Immature natural killer cell (primary cell): Measurements from ENCODE around the gene TANGO6. TPM values are rescaled to one million over a fixed set of nuclear protein-coding genes. Genes with fewer than 3 reads are reported as not detected.

Experiments
- DNase-seq, 3 donors: peaks; one replicate each; pipeline ENCODE4 v3.0.0; 2022; ENCODE audit warnings: mixed read lengths in 1 of 3
- H3K27ac Mint-ChIP-seq, 6 donors: one replicate each; pipeline ENCODE4 v1.8.0; 2020; ENCODE audit warnings: mixed read lengths in 6 of 6, mild to moderate bottlenecking in 5 of 6, inconsistent platforms in 4 of 6, moderate library complexity in 3 of 6
- H3K27me3 Mint-ChIP-seq, 3 donors: one replicate each; pipeline ENCODE4 v1.8.0; 2020 to 2021; ENCODE audit warnings: low read depth in 3 of 3, mild to moderate bottlenecking in 3 of 3, mixed read lengths in 3 of 3, moderate library complexity in 3 of 3, inconsistent platforms in 1 of 3
- H3K36me3 Mint-ChIP-seq, 3 donors: one replicate each; pipeline ENCODE4 v1.8.0; 2020; ENCODE audit warnings: mixed read lengths in 3 of 3, inconsistent platforms in 2 of 3, mild to moderate bottlenecking in 2 of 3
- H3K4me1 Mint-ChIP-seq, 2 donors: one replicate each; pipeline ENCODE4 v1.8.0; 2020; ENCODE audit warnings: inconsistent platforms in 2 of 2, mild to moderate bottlenecking in 2 of 2, mixed read lengths in 2 of 2, moderate library complexity in 1 of 2
- H3K4me3 Mint-ChIP-seq, 5 donors: one replicate each; pipeline ENCODE4 v1.8.0; 2020; ENCODE audit warnings: mild to moderate bottlenecking in 5 of 5, mixed read lengths in 5 of 5, inconsistent platforms in 3 of 5, moderate library complexity in 3 of 5
- H3K9me3 Mint-ChIP-seq, 6 donors: one replicate each; pipeline ENCODE4 v1.8.0; 2020; ENCODE audit warnings: mild to moderate bottlenecking in 6 of 6, mixed read lengths in 6 of 6, inconsistent platforms in 4 of 6, moderate library complexity in 3 of 6
- polyA plus RNA-seq, 3 donors: library from polyadenylated mRNA; unstranded; fragments of 300-500 nt; fragmentation: Illumina TruSeq; gene quantifications; one replicate each; pipeline ENCODE4 v1.2.3, GENCODE V29; 2021

The TANGO6 gene
- polyA plus RNA-seq, 3 donors from 2014 or later = 8.2 to 16.9 (median 11.5) TPM

DNA sequence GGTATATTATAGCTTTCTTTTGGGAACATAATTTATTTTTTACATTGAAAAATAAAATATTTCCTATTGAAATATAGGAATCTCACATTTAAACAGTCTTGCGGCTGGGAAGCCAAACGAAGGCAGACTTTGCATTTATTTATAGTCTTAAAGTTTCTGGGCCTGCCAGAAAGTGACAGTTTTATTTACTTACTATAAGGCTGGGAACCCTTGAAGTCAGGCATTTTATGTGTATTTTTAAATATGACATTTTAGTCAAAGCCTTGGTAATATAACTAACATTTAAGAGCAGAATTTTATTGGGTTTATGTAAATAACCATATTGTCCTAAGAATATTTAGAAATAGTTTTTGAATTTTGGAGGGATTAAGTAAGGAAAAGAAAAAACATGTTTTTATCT, 97.5 kb downstream of the TANGO6 start:
- Mint-ChIP-seq H3K27me3 (peaks cover 0 to 2% (median 1%) of the 10 kb centered on the region in 3 donors), H3K9me3 (no peaks in the 10 kb centered on the region), H3K36me3 (peaks cover 25 to 48% (median 32%) of the 10 kb centered on the region in 3 donors), H3K4me1 (no peaks in the 10 kb centered on the region), H3K4me3 (no peak overlapping the region), H3K27ac (no peak overlapping the region)
- DNase-seq = no peak

DNA sequence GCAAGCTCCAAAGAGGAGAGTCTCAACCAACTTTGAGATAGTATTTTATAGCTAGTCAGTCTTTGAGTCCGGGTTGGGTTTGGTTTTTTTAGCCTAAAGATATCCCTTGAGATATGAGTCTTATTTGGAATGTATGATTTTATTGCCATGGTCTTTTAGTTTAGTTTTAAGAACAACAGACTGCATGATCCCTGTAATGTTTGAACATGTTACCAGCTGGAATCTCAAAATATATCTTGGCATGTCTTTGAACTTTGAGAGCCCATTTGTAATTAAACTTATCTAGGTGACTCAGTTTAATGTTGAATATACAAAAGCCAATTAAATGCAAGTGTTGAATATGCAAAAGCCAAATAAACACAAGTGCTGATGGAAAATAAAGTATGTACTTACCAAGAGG, 100.6 kb downstream of the TANGO6 start:
- peaks cover 15 to 42% (median 26%) of the 10 kb centered on the region in 3 donors for H3K36me3 Mint-ChIP-seq
- no peak overlapping the region for H3K4me3 Mint-ChIP-seq
- no peak for DNase-seq
- no peaks in the 10 kb centered on the region for H3K4me1 Mint-ChIP-seq
- no peaks in the 10 kb centered on the region for H3K9me3 Mint-ChIP-seq
- H3K27me3 Mint-ChIP-seq = peaks cover 0 to 3% (median 1%) of the 10 kb centered on the region in 3 donors
- H3K27ac Mint-ChIP-seq = no peak overlapping the region

DNA sequence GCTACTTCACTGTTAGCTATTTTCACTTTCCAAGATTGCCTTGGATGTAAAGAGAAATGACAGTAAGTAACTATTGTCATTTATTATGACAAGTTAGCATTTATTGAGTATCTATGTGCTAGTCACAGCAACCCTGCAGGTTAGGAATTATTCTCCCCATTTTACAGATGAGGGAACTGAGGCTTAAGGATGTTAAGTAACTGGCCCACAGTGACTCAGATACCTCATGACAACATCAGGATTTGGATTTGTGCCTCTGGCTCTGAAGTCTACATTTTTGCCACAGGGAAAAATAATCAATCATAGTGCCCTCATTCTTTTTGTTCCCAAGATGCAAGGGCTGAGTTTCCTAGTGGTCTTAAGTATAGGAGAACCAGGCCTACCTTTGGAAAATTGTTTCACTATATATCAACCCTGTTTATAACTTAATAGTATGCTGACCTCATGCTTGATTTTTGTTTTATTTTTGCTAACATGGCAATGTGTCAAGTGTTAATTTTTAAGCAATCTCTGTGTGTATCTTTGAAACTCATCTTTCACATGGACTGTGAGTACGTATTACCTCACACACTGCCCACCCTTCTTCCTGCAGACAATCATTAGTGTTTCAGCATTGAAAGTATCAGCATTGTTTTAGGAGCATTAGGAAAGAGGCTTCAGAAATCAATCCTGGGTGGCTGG, 105.0 kb downstream of the TANGO6 start:
- no peak for DNase-seq
- peak overlapping the region in 1 of 6 donors; percentile 9 for H3K27ac Mint-ChIP-seq
- no peaks in the 10 kb centered on the region for H3K9me3 Mint-ChIP-seq
- H3K4me1 Mint-ChIP-seq = no peaks in the 10 kb centered on the region
- H3K4me3 Mint-ChIP-seq = no peak overlapping the region
- peaks cover 12 to 35% (median 21%) of the 10 kb centered on the region in 3 donors for H3K36me3 Mint-ChIP-seq
- H3K27me3 Mint-ChIP-seq = peaks cover 0 to 3% (median 1%) of the 10 kb centered on the region in 3 donors

DNA sequence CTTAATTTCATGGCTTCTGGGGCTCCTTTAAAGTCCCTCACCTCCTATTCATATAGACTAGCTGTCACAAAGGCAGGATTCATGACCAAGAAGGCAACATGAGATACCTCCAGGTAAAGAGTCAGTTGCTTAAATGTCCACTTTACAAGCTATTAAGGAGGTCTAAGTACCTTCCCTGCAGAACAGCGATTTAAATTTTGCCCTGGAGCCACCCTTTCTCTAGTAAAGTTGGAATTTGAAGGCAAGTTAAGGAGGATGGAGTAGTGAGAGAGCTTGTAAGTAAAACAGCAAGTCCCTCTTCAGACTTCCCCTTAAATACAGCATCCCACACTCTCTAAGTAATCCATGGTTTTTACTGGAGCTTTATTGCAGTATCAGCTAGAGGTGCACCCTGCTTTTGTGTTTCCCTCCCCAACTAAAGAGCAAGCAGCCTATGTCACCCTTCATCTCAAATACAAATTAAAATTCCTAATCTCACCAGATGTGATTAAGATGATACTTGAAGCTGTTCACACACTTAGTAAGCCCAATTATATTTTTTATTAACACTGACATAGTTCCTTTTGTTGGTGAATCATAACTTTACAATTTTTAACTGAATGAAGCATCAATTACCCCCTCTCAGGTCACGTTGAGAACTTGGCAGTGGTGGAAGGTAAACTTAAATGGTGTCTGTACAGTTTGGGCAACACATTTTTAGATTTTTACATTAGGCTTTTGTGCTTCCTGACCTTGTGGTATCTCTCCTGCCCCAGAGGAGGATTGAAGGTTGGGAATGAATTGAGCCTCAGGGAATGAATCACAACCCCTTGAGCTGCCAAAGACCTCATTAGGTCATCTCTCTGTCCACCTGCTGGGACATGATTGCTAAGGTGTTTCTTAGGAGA, 108.9 kb downstream of the TANGO6 start:
- DNase-seq = no peak
- H3K27me3 Mint-ChIP-seq = no peaks in the 10 kb centered on the region
- no peak overlapping the region for H3K4me3 Mint-ChIP-seq
- H3K27ac Mint-ChIP-seq = no peak overlapping the region
- no peaks in the 10 kb centered on the region for H3K4me1 Mint-ChIP-seq
- peaks cover 5 to 8% (median 7%) of the 10 kb centered on the region in 3 donors for H3K36me3 Mint-ChIP-seq
- no peaks in the 10 kb centered on the region for H3K9me3 Mint-ChIP-seq

DNA sequence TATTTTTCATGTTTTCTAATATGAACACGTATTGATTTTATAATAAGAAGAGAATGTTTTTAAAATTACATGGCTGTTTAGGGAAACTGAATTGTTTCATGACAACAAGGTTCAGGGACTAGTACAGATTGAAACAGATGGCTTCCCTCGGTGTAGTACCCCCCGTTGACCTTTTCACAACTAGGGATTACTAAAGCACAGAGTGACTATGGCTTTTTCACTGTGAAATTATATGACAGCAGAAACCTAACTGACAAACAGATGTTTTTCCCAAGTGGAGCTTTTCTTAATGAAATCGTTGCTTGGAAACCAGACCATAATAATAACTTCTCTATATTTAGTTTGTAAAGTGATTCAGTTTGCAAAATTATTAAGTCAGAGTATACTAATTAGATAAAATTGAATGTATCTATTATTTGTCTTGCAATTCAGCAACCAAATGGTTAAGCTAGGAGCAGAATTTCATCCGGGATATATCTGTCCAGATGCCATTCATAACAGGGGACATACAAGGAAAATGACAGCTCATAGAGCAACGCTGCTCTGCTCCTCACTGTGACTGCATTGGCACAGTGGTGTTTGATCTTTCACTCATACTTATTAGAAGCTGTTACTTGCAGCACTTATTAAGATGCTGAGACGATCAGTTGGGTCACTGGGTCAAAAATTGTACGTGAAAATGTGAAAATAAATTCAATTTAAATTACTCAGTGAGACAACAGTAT, 111.7 kb downstream of the TANGO6 start:
- Mint-ChIP-seq H3K27ac (no peak overlapping the region), H3K4me1 (no peaks in the 10 kb centered on the region), H3K4me3 (no peak overlapping the region), H3K36me3 (peaks cover 0 to 2% (median 0%) of the 10 kb centered on the region in 3 donors), H3K9me3 (no peaks in the 10 kb centered on the region), H3K27me3 (no peaks in the 10 kb centered on the region)
- DNase-seq = no peak

DNA sequence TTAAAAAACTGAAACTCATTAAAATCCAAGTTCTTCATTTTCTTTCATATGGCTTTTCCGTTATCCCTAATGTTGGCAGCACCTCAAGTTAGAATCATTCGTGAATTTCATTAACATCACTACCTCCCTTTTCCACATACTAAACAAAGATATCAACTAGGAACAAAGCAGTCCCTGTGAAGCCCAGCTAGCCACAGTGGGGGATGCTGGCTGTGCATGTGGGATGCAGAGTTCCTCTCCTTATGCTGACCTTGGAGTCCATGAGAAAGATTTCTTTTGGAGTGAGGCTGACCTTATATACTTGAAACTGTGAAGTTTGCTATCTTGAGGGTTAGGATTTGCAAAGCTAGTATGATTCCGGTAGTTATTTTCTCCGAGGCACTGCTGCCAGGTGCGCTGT, 117.6 kb downstream of the TANGO6 start:
- H3K36me3 Mint-ChIP-seq = peaks cover 9 to 12% (median 12%) of the 10 kb centered on the region in 3 donors
- no peak for DNase-seq
- H3K27me3 Mint-ChIP-seq = no peaks in the 10 kb centered on the region
- no peaks in the 10 kb centered on the region for H3K4me1 Mint-ChIP-seq
- H3K27ac Mint-ChIP-seq = peak overlapping the region in 1 of 6 donors; percentile 7
- H3K4me3 Mint-ChIP-seq = no peak overlapping the region
- no peaks in the 10 kb centered on the region for H3K9me3 Mint-ChIP-seq

DNA sequence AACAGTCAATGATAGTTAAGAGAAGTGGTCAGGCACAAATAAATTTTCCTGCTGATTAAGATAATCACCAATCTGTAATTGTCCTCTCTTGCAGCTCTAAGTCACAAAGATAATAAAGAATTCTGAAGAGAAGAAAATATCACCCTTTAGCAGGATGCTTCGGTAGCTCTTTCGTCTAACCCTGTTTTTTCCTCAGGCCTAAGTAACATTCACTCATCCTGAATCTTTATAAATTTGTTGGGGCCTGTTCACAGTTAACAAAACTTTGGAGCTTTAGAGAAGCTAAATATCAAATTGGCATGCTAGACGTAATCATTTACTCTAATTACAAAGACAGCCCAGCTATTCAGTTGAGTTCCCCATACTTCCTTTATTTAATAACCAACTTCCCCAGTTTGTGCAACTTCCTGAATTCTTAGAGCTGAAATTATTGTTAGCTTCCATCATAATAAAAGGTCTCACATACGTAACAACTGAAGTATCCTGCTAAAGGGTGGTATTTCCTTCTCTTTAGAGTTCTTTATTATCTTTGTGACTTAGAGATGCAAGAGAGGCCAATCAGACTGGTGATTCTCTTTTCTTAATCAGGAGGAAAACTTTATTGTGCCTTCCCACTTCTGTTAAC, 118.6 kb downstream of the TANGO6 start:
- no peak for DNase-seq
- no peak overlapping the region for H3K27ac Mint-ChIP-seq
- H3K36me3 Mint-ChIP-seq = peaks cover 9 to 12% (median 12%) of the 10 kb centered on the region in 3 donors
- no peaks in the 10 kb centered on the region for H3K27me3 Mint-ChIP-seq
- H3K4me1 Mint-ChIP-seq = no peaks in the 10 kb centered on the region
- H3K4me3 Mint-ChIP-seq = no peak overlapping the region
- no peaks in the 10 kb centered on the region for H3K9me3 Mint-ChIP-seq

DNA sequence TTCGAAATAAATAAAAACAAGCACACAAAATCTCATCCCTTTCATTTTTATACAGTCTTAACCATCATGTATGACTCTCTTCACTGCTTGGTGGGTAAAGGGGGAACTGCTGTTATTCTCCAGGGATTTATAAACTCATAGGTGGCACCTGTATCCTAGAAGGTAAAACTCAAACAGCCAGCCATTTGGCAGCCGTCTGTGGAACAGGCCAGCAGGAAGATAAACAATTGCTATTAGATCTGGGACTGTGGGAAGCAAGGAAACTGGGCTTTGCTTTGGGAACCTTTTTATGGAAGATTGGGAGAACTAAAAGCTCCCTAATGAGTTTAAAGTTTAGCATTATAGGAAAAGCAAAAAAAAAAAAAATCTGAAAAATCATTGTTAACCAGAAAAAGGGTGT, 126.0 kb downstream of the TANGO6 start:
- Mint-ChIP-seq H3K27ac (no peak overlapping the region), H3K27me3 (peaks cover 0 to 2% (median 1%) of the 10 kb centered on the region in 3 donors), H3K9me3 (no peaks in the 10 kb centered on the region), H3K4me1 (peaks cover 0 to 1% of the 10 kb centered on the region in 2 donors), H3K36me3 (peaks cover 9 to 20% (median 16%) of the 10 kb centered on the region in 3 donors), H3K4me3 (no peak overlapping the region)
- no peak for DNase-seq

DNA sequence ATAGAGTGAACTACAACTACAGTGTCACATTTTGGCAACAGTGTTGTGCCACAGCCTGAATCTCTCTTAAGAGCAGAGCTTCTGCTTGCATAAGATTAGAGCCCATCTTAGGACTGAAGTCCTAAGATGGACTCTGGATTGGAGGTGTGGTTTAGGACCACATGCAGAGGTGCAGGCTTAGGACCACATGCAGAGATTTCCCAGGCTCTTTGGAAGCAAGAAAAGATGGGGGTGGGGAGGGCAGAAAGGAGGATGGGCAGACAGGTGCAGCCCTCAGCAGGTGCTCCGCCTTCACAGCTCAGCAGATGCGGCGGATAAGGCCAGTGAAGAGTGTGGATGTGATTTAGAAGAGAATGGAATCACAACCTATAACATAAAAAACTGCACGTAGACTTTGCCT, 128.7 kb downstream of the TANGO6 start:
- Mint-ChIP-seq H3K9me3 (no peaks in the 10 kb centered on the region), H3K36me3 (peaks cover 17 to 39% (median 28%) of the 10 kb centered on the region in 3 donors), H3K27me3 (peaks cover 0 to 2% (median 1%) of the 10 kb centered on the region in 3 donors), H3K27ac (no peak overlapping the region), H3K4me3 (no peak overlapping the region), H3K4me1 (peaks cover 0 to 1% of the 10 kb centered on the region in 2 donors)
- no peak for DNase-seq

DNA sequence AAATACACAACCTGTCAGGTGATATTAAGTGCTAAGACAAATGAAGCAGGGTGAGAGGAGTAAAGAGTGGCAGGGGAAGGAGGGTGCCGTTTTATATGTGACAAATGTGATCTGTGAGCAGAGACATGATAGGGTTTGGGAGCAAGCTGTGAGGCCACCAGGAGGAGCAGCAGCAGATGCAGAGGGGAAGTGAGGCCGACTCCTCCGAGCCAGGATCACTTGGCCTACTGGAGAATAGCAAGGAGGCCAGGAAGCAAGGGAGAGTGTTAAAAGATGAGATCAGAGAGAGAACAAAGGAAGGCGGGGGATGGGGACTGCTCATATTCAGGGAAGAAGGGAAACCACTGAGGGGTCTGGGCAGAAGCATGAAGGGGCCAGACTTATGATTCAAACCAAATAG, 129.4 kb downstream of the TANGO6 start:
- DNase-seq = no peak
- Mint-ChIP-seq H3K9me3 (no peaks in the 10 kb centered on the region), H3K36me3 (peaks cover 17 to 34% (median 28%) of the 10 kb centered on the region in 3 donors), H3K27ac (peak overlapping the region in 1 of 6 donors; percentile 3), H3K27me3 (peaks cover 0 to 2% (median 1%) of the 10 kb centered on the region in 3 donors), H3K4me3 (no peak overlapping the region), H3K4me1 (peaks cover 0 to 1% of the 10 kb centered on the region in 2 donors)

DNA sequence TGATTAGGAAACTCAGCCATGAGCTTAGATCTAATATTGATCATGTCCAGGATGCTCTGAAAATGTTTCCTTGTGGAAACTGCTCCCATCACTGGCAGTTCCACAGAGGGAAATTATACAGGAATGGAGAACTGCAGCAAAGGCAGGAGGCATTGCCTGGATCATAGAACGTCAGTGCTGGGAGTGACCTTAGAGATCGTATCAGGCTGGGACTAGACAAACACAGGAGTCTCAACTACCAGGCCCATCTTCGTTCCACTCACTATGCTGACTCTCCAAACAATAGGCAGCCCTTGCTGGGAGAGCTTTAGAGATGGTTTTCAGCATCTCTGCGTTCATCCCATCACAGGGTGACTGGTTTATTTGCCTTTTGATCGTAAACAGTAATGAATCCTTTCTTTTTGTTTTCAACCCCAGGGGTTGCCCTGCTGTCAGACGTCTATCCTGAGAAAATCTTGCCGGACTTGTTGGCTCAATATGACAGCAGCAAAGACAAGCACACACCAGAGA, 130.3 kb downstream of the TANGO6 start:
- no peak overlapping the region for H3K27ac Mint-ChIP-seq

DNA sequence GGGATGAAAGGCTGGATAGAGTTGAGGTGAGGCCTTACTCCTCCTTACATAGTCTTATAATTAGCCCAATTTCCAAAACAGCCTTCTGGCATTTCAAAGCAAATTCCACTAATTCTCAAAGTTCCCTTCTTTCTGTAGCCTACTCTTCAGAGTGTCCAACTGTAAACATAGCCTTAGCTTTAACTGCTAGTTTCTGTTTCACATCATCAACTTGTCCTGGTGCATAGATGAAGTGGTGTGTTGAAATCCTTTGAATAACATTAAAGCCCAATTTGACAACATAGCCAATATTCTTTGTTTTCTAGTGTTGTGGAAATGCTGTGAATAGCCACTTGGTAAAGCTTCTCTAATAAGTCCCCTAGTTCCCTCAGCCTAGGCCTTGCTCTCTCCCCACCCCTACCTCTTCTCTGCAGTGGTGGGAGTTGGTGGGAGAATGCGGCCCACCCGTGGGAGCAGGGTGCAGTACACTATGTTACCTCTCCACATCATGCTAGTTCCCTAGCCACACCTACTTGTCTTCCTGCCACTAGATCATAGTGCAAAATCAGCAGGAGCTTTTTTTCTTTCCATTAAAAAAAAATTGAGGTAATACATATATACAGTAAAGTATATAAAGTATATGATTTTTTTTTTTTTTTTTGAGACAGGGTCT, 135.1 kb downstream of the TANGO6 start:
- Mint-ChIP-seq H3K4me3 (no peak overlapping the region), H3K9me3 (no peaks in the 10 kb centered on the region), H3K4me1 (no peaks in the 10 kb centered on the region), H3K27ac (no peak overlapping the region), H3K27me3 (no peaks in the 10 kb centered on the region), H3K36me3 (peaks cover 24 to 42% (median 27%) of the 10 kb centered on the region in 3 donors)
- DNase-seq = no peak

More for the DNA sequence above, 130.3 kb downstream of the TANGO6 start:
- no peak for DNase-seq
- H3K4me1 Mint-ChIP-seq = peaks cover 0 to 1% of the 10 kb centered on the region in 2 donors
- peaks cover 17 to 39% (median 28%) of the 10 kb centered on the region in 3 donors for H3K36me3 Mint-ChIP-seq
- H3K9me3 Mint-ChIP-seq = no peaks in the 10 kb centered on the region
- peaks cover 0 to 2% (median 1%) of the 10 kb centered on the region in 3 donors for H3K27me3 Mint-ChIP-seq
- no peak overlapping the region for H3K4me3 Mint-ChIP-seq
